Astrocyte (in vitro differentiated cells and primary cell): ENCODE results near the gene LRCH1. TPM values are rescaled to one million over a fixed set of nuclear protein-coding genes. Genes with fewer than 3 reads are reported as not detected.

Experiments
- DNase-seq: peaks from one replicate; pipeline ENCODE4 v3.0.0-alpha.2; 2010; ENCODE audit warnings: low read depth
- FAIRE-seq: peaks from 2 replicates; lab custom pipeline; 2011; peaks lifted over from hg19 to GRCh38; lab: Jason Lieb, UNC
- H2AFZ ChIP-seq: 2 replicates; pipeline ENCODE4 v1.6.0; 2012; ENCODE audit warnings: low read depth, low read length, inconsistent platforms
- H3K27ac ChIP-seq: 2 replicates; pipeline ENCODE4 v1.5.1; 2011; ENCODE audit warnings: low read depth, low read length, inconsistent platforms
- H3K27me3 ChIP-seq: 2 replicates; pipeline ENCODE4 v1.6.0; 2011; ENCODE audit warnings: low read length, inconsistent platforms; ENCODE audit not compliant: insufficient read depth
- H3K36me3 ChIP-seq: 2 replicates; pipeline ENCODE4 v1.5.1; 2011; ENCODE audit warnings: low read length, inconsistent platforms; ENCODE audit not compliant: insufficient read depth
- H3K4me1 ChIP-seq: 2 replicates; pipeline ENCODE4 v1.5.1; 2011; ENCODE audit warnings: low read length, inconsistent platforms; ENCODE audit not compliant: insufficient read depth
- H3K4me2 ChIP-seq: 2 replicates; pipeline ENCODE4 v1.6.0; 2012; ENCODE audit warnings: low read length, inconsistent platforms
- H3K4me3 ChIP-seq: 2 replicates; pipeline ENCODE4 v1.5.1; 2011; ENCODE audit warnings: low read depth, mild to moderate bottlenecking, low read length, inconsistent platforms; ENCODE audit not compliant: insufficient read depth
- H3K79me2 ChIP-seq: 2 replicates; pipeline ENCODE4 v1.6.0; 2012; ENCODE audit warnings: mild to moderate bottlenecking, low read length, inconsistent platforms; ENCODE audit not compliant: insufficient read depth
- H3K9ac ChIP-seq: 2 replicates; pipeline ENCODE4 v1.6.0; 2012; ENCODE audit warnings: mild to moderate bottlenecking, low read length, inconsistent platforms
- H3K9me3 ChIP-seq: 2 replicates; pipeline ENCODE4 v1.5.1; 2012; ENCODE audit warnings: low read depth, mild to moderate bottlenecking, low read length, inconsistent platforms; ENCODE audit not compliant: insufficient read depth
- H4K20me1 ChIP-seq: 2 replicates; pipeline ENCODE4 v1.6.0; 2012; ENCODE audit warnings: low read length, inconsistent platforms; ENCODE audit not compliant: insufficient read depth
- H3K27ac Mint-ChIP-seq: one replicate; pipeline ENCODE4 v1.8.0; 2021; ENCODE audit warnings: mild to moderate bottlenecking, mixed read lengths; ENCODE audit not compliant: unreplicated experiment
- H3K27me3 Mint-ChIP-seq: one replicate; pipeline ENCODE4 v1.8.0; 2021; ENCODE audit warnings: low read depth, mixed read lengths; ENCODE audit not compliant: unreplicated experiment
- H3K36me3 Mint-ChIP-seq: one replicate; pipeline ENCODE4 v1.8.0; 2021; ENCODE audit warnings: low read depth, mixed read lengths; ENCODE audit not compliant: unreplicated experiment
- H3K4me1 Mint-ChIP-seq: one replicate; pipeline ENCODE4 v1.8.0; 2021; ENCODE audit warnings: low read depth, mixed read lengths; ENCODE audit not compliant: unreplicated experiment
- H3K4me3 Mint-ChIP-seq: one replicate; pipeline ENCODE4 v1.8.0; 2021; ENCODE audit warnings: mild to moderate bottlenecking, moderate library complexity, mixed read lengths; ENCODE audit not compliant: unreplicated experiment
- H3K9me3 Mint-ChIP-seq: one replicate; pipeline ENCODE4 v1.8.0; 2021; ENCODE audit warnings: mild to moderate bottlenecking, mixed read lengths; ENCODE audit not compliant: unreplicated experiment
- CTCF ChIP-seq: IDR thresholded peaks from 2 replicates; pipeline ENCODE4 v1.5.1; 2011; ENCODE audit warnings: low read depth, mild to moderate bottlenecking, inconsistent platforms, low read length, moderate library complexity; ENCODE audit not compliant: insufficient read depth
- EZH2 ChIP-seq: IDR thresholded peaks from 2 replicates; pipeline ENCODE4 v1.6.1; 2012; ENCODE audit warnings: mild to moderate bottlenecking, low read length, inconsistent platforms; ENCODE audit not compliant: insufficient read depth
- total RNA-seq: library from RNA; stranded (reverse); gene quantifications from 2 replicates; pipeline ENCODE4 v1.2.1, GENCODE V29; 2021

LRCH1 gene
- total RNA-seq, 1 donor from 2014 or later: 17.7 TPM

DNA sequence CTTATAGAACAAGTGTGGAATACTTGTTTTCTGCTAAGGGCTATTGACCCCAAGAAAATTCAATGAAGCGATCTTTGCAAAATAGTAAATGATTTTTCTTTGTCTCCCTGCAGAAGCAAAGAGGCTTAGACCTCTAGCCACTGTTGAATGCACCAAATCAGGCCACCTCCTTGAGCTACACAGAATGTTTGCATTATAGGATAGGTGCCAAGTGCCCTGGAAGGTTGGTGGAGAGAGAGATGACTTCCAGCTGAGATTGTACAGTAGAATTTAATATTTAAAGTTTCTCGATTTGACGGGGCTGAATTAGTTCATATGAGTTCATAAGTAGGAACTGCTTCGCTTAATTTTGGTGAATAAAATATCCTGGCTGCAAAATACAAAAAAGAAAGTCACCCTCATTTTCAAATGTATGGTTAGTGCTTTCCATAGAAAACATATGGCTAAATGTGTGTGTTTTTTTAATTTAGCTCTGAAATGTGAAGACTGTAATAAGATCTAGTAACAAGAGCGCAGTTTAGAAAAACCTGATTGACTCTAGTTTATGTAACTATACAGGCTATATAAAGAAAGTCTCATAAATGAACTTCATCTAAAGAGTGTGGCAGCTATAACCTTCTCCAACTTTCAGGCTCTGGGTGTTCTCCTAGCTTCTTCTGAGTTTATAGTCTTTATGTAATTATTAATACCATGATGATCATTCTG lies 41.6 kb downstream of the LRCH1 start:
- peaks cover 16% of the 10 kb centered on the region for H3K4me1 ChIP-seq
- no peak overlapping the region for H2AFZ ChIP-seq
- TF ChIP-seq EZH2 (no peak), CTCF (no peak)
- Mint-ChIP-seq H3K36me3 (peaks cover 2% of the 10 kb centered on the region), H3K27me3 (no peaks in the 10 kb centered on the region), H3K4me1 (peaks cover 23% of the 10 kb centered on the region), H3K27ac (no peak overlapping the region), H3K9me3 (no peaks in the 10 kb centered on the region), H3K4me3 (no peak overlapping the region)
- H3K27ac ChIP-seq: no peak overlapping the region
- no peak overlapping the region for H3K9ac ChIP-seq
- no peak for FAIRE-seq
- no peak for DNase-seq
- no peak overlapping the region for H3K4me3 ChIP-seq
- no peak overlapping the region for H3K4me2 ChIP-seq
- no peaks in the 10 kb centered on the region for H3K36me3 ChIP-seq
- peaks cover 77% of the 10 kb centered on the region for H4K20me1 ChIP-seq
- no peaks in the 10 kb centered on the region for H3K27me3 ChIP-seq
- H3K79me2 ChIP-seq: peaks cover 82% of the 10 kb centered on the region
- H3K9me3 ChIP-seq: no peaks in the 10 kb centered on the region

GRCh38 chr13:46595136-46595884 lies 42.3 kb downstream of the LRCH1 start:
- peaks cover 74% of the 10 kb centered on the region for H4K20me1 ChIP-seq
- no peaks in the 10 kb centered on the region for H3K9me3 Mint-ChIP-seq
- H3K4me1 ChIP-seq: peaks cover 19% of the 10 kb centered on the region
- H3K9ac ChIP-seq: no peak overlapping the region
- no peaks in the 10 kb centered on the region for H3K27me3 Mint-ChIP-seq
- DNase-seq: peak; percentile 39
- no peak overlapping the region for H3K4me3 Mint-ChIP-seq
- H3K27me3 ChIP-seq: no peaks in the 10 kb centered on the region
- no peak overlapping the region for H3K27ac ChIP-seq
- H3K27ac Mint-ChIP-seq: no peak overlapping the region
- FAIRE-seq: no peak
- no peak overlapping the region for H3K4me3 ChIP-seq
- TF ChIP-seq CTCF (no peak), EZH2 (no peak)
- no peaks in the 10 kb centered on the region for H3K9me3 ChIP-seq
- H2AFZ ChIP-seq: no peak overlapping the region
- H3K4me2 ChIP-seq: no peak overlapping the region
- peaks cover 23% of the 10 kb centered on the region for H3K4me1 Mint-ChIP-seq
- H3K36me3 Mint-ChIP-seq: peaks cover 2% of the 10 kb centered on the region
- H3K36me3 ChIP-seq: no peaks in the 10 kb centered on the region
- peaks cover 79% of the 10 kb centered on the region for H3K79me2 ChIP-seq
